Measurements from ENCODE around the gene CLN6. TPM values are rescaled to one million over a fixed set of nuclear protein-coding genes. Genes with fewer than 3 reads are reported as not detected.
"Not testable (repeated sequence)": the region's sequence is repeated elsewhere in the genome, so short reads cannot be mapped to it uniquely, and the experiment has no call there.

CLN6 gene
- total RNA-seq, 1 donor from 2014 or later = 45.3 TPM

DNA sequence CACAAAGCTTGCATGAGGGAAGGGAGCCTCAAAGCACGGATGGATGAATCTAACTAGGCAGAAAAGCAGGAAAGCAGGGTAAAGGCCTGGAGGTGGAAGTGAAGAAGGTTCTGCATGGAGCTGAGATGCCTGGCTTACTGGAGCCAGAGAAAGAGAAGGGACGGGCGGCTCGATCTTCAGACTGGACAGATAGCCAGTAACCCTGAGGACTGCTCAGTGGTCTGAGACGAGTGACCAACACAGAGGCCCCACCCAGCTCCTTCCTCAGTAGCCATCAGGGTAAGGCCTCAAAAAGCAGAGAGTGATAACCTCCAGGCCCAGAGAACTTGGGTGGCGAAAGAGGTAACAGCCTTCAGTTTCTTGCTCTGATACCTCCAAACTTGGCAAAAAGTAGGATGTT is 6.4 kb downstream of the CLN6 start:
- peak; percentile 28 for DNase-seq (ENCODE audit: low spot score)

DNA sequence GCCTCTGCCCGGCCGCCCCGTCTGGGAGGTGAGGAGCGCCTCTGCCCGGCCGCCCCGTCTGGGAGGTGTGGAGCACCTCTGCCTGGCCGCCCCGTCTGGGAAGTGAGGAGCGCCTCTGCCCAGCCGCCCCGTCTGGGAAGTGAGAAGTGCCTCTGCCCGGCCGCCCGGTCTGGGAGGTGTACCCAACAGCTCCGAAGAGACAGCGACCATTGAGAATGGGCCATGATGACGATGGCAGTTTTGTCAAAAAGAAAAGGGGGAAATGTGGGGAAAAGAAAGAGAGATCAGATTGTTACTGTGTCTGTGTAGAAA is 7.1 kb downstream of the CLN6 start:
- peak; percentile 34 for DNase-seq (ENCODE audit: low spot score)

DNA sequence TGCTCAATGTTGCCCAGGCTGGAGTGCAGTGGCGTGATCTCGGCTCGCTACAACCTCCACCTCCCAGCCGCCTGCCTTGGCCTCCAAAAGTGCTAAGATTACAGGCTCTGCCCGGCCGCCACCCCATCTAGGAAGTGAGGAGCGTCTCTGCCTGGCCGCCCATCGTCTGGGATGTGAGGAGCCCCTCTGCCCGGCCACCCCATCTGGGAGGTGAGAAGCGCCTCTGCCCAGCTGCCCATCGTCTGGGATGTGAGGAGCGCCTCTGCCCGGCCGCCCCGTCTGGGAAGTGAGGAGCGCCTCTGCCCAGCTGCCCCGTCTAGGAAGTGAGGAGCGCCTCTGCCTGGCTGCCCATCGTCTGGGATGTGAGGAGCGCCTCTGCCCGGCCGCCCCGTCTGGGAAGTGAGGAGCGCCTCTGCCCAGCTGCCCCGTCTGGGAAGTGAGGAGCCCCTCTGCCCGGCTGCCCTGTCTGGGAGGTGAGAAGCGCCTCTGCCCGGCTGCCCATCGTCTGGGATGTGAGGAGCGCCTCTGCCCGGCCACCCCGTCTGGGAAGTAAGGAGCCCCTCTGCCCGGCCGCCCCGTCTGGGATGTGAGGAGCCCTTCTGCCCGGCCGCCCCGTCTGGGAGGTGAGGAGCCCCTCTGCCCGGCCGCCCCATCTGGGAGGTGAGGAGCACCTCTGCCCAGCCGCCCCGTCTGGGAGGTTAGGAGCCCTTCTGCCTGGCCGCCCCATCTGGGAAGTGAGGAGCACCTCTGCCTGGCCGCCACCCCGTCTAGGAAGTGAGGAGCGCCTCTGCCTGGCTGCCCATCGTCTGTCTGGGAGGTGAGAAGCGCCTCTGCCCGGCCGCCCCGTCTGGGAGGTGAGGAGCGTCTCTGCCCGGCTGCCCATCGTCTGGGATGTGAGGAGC is 7.7 kb downstream of the CLN6 start:
- peak; percentile 24 for DNase-seq (ENCODE audit: low spot score)

DNA sequence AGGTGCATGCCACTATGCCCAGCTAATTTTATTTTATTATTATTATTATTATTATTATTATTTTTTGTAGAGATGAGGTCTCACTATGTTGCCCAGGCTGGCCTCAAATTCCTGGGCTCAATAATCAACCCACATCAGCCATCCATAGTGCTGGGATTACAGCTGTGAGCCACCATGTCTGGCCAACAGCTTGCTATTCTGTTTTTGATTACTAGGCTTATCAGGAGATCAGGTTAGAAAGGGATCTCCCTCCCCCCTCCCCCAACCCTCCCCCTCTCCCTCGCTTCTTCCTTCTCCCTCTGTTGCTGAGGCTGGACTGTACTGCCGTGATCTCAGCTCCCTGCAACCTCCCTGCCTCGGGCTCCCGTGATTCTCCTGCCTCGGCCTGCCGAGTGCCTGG is 8.6 kb downstream of the CLN6 start:
- DNase-seq (ENCODE audit: low spot score) = peak; percentile 23

DNA sequence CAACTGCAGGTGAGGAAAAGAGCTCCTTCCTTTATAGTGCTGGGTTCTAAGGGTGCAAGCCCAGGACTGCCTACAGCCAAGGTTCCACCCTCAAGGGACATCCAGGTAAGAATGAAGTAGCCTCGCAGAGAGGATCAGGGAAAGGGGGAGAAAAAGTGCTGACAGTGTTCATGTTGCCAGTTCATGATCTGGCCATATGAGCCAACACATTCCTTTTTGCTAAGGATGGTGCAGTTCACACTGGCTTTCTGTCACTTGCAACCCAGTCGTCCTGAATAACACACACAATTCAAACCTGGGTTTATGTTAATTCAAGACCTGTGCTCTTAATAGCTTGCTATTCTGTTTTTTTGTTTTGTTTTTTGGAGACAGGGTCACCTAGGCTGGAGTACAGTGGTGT is 9.0 kb downstream of the CLN6 start:
- DNase-seq (ENCODE audit: low spot score) = peak; percentile 20

DNA sequence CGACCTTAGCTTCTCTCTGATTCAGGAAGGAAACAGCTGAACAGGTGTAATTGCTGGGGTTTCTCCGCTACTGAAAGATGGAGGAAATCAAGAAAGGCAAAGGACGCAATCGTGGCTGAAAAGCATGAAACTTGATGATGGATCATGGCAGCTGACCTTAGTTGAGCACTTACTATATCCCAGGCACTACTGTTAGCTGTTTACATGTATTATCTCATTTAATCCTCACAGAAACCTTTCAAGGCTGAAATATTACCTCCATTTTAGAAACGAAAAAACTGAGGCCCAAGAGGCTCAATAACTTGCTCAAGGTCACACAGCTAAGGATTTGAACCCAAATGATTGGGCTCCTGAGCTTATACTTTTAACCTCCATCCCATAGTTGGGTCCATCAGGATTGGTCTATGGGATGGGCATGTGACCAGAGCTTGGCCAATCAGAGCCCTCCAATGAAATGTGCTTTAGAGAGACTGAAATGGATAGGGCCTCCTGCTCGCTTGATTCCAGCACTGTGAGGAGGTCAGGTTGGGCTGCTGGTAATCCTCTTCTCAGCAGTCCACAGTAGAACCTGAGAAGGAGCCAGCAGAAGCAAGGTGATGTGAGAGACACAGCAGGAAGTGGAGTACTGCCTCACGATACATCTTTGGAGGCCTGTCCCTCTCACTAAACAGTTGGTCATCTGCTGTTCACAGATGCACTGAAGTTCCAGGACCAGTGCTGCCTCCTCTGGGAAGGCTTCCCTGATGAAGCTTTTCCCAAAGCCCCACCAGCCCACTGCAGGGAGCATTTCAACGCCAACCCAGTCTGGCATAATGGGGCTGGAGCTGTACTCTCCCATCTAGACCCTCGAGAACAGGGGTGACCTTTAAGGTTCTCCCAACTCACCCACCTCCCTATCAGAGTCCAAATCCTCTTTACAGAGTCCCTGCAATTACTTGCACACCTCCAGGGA is 10.4 kb downstream of the CLN6 start:
- DNase-seq (ENCODE audit: low spot score) = peak; percentile 17

DNA sequence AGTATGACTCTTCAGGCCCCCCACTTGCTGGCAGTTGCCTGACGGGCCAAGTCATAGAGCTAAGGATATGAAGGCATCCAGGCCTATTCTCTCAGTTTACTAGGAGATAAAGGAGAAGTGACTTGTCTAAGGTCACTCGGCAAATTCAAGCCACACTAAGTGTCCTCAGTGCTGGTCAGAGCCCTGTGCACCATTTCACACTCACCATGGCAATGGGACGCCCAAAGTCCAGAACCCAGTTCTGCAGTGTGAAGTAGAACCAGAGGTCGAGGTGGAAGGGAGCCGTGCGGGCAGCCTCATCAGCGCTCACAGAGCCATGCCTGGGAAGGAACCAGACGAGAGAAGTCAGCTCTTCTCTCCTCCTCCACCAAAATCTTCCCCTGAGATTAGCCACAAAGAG is 11.2 kb downstream of the CLN6 start:
- no peak for DNase-seq (ENCODE audit: low spot score)

DNA sequence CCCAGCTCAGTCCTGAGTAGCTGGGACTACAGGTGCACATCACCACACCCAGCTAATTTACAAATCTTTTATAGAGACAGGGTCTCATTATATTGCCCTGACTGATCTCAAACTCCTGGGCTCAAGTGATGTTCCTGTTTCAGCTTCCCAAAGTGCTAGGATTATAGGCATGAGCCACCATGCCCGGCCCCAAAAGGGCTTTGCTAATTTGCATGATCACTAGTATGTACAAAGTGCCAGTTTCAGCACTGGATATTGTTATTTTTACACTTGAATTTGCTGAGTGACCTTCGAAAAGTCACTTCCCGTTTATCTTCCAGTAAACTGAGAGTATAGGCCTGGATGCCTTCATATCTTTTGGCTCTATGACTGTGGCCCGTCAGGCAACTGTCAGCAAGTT is 12.2 kb downstream of the CLN6 start:
- DNase-seq (ENCODE audit: low spot score) = no peak

DNA sequence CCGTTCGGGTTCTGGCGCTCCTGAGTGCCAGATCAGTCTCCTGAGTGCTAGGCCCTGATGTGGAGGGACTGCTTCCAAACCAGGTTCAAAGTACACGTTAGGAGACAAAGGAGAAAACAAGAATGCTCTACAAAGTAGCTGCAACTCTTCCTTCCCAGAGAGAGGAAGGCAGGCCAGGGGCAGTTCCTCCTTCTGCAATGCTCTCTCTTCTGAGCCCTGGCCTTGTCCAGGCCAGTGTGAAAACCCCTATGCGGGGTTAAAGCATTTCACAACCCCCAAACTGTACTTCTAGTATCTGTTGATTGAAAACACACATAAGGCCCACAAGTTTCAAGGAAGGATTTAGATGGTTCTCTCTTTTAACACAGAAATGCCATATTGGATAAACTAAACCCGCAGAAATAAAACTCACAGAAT is 14.7 kb downstream of the CLN6 start:
- no peak for DNase-seq (ENCODE audit: low spot score)

DNA sequence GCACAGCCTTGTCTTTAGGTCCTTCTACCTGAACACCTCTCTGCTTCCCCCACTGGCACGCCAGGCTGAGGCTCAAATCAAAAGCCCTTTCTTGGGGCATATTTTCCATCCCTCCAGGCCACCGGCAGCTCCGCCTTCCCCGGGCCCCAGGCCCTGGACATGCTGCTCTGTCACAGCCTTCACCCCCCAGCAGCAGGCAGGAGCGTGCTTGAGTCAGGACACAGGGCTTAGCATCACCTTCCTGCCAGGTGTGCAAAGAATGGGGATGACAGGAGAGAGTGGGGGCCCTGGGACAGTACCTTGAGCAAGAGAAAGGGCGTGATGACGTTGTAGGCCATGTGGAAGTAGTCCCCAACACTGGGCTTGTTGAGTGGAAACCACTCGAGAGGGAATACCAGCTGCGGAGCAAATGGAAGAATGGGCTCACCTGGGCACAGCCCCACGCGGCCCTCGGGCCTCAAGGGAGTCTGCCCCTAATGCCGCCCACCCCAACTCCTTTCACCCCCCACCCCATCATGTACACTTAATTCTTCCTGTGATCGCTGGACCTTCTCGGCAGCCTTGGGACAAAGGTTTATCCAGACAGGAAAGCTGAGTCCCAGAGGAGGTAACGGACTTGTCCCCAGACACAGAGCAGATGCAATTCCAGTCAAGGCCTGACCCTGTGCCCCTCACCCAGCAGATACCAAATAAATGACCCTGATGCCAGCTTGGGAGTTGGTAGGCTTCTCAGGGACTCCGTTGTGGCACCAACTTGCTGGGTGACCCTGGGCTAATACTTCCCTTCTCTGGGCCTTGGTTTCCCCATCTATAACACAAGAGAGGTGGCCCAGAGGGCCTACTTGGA is 15.3 kb downstream of the CLN6 start:
- DNase-seq (ENCODE audit: low spot score) = no peak

DNA sequence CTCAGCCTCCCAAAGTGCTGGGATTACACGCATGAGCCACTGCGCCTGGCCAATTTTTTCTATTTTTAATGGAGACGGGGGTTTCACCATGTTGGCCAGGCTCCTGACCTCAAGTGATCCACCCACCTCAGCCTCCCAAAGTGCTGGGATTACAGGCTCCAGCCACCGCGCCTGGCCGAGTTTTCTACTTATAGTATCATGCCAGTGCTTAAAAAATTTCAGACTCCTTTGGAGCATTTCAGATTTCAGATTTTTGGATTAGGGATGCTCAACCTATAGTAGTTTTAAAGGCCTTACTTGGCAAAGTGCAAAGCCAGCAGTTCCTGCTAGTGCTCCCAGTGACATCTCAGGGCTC is 16.1 kb downstream of the CLN6 start:
- not testable (repeated sequence) for DNase-seq (ENCODE audit: low spot score)

DNA sequence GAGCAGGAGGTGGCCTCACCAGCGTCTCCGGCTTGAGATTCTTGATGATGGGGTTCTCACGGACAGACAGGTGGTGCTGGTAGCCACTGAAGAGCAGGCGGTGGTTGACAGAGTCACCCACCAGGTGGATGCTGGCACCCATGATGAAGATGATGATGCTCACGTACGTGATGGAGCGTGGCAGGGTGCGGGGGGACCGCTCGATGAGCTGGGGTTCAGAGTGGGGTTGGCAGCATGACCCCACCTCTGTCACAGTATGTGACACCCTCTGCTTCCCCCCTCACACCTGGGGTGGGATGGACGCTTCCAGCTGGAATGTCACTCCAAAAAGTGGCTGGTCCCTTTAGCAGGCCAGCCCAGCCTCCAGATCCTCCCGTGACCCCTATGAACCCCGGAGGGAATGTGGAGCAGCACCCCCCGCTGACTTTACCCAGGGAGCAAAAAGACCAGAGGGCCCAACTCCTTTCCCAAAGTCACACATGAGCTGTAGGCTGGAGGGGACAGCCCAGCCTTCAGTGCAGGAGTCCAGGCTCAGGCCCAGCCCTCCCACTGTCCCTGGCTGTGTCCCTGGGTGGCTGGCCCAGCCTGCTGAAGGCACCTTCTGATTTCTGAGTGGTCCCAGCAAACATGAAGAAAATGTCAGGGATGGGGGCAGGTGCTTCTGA is 17.7 kb downstream of the CLN6 start:
- no peak for DNase-seq (ENCODE audit: low spot score)

DNA sequence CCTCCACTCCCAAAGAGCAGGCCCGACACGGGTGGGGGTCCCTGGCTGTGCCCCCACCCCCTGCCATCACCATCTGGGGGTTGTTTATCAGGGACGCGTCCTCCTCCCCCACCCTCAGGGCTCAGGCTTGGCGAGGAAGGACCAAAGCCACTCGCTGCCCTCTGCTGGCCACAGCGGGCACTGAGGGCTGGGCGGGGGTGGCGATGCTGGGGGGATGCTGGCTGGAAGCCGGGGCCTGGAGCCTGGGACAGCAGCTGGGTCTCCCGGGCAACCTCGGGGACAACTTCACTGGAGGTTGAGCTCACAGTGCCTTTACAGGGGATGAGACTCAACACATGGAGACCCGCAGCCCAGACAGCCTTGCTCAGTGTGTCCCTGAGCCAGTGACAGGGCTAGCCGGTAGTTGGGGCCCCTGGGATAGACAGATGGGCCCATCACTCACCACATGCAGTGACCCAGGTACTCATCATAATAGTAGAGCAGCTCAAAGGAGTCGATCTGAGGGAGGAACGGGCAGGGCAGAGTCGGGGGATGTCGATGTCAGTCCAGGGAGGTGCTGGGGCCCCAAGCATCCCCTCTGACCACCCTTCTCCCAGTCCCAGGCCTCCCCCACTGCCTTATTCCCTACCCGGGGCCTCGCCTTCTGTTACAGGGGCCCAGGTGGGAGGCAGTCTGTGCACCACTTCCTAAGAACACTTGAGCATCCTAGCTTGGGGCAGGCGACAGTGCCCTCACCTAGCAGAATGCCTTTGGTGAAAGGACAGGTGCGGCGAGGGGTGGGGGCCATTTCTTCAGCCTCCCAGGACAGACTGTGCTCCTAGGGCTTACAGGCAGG is 18.5 kb downstream of the CLN6 start:
- DNase-seq (ENCODE audit: low spot score) = no peak

DNA sequence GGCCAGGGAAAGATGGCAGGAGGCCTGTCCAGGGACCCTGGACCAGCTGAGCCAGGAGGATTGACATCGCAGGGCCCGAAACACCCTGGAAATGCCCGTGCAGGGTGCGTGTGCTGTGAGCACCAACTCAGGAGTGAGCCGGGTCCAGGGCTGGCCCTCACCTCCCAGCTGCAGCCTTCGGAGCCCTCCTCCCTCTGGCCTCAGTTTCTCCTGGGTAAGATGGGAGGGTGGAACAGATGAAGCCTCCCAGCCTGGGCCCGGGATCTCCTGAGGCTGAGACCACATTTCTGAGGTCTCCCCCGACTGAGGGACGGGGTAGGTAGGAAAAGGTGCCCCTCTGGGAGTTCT is 19.1 kb downstream of the CLN6 start:
- DNase-seq (ENCODE audit: low spot score) = no peak

DNA sequence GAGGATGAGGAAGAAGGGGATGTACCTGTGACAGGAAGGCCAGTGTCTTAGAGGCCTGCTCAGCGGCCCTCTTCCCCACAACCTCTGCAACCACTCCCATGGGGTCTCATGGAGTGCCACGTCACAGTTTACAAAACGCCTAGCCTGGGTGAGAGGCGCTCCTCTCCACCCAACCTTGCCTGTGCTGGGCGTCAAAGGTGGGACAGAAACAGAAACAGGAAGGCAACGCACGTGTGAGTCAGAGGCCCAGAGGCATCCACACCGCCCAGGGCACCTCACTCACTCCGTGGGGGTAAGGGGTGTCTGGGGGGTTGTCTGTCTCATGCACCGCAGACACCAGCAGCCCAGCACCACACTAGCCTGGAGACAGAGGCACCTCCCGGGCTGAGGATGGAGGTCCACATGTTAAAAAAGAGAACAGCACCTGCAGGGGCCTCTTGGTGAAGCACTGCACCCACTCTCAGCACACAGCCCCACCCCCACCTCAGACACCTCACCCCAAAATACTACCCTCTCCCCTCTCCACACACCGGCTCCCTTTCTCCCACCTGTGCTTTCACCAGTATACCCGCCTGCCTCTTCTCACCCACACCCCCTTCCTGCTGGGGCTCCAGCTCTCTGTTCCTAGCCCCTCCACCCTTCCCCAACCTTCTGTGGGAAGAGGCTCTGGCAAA is 19.7 kb downstream of the CLN6 start:
- DNase-seq (ENCODE audit: low spot score) = no peak

DNA sequence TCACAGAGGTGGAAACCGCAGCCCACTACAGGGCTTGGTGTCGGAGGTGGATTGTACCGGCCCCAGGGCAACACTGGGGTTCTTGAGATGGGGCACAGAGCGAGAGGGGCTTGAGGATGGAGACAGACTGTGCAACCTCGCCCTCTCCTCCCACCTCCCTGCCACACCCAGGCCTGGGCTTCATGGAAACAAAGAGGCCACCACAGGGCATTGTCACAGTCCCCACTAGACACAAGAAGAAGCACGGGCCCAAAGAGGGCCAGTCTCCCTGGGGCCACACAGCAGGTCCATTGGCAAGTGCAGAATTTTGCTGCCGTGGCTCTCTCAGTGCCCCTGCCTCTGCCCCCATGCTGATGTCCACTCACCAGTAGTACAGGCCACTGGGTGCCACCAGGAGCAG is 20.3 kb downstream of the CLN6 start:
- no peak for DNase-seq (ENCODE audit: low spot score)

DNA sequence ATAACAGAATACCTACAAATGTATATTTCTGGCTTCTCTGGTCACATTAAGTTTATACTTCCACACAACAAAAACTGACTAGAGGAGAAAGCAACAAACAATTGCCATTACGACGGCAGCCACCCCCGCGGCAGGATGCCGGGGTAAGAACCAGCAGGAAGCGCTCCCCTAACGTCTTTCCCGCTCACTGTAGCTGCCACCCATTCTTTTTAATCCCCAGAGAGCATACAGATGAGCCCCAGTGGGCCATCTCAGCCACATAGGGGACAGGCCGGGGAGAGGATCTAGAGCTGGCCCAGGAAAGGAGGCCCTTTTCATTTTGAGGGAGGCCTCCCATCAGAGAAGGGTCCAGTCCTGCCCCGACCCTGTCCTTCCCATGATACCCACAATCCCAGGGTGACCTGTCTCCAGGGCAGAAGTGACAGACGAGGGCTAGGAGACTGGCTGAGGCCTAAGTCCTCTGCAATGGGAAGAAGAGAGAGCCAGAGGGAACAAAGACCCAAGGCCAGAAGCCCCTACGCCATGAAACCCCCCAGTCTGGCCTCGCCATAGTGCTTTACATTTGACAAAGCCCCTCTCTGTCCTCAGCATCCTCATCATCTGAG is 20.8 kb downstream of the CLN6 start:
- DNase-seq (ENCODE audit: low spot score) = no peak

DNA sequence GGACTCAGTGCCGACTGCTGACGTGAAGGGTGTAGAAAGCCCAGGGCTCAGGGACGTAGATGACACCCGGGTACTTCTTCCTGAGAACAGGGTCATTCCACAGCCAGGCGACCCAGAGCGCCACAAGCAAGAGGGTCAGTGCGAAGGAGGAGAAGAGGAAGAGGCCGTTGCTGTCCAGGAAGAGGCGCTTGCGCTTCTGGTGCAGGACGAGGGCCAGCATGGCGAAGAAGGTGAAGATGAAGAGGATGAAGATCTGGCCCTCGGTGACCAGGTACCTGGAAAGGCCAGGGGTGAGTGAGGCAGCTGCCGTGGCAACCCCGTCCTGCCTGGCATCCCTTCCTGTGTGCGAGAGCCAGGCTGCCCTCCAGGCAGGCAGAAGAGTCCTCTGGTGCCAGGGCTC is 21.4 kb downstream of the CLN6 start:
- peak; percentile 35 for DNase-seq (ENCODE audit: low spot score)

DNA sequence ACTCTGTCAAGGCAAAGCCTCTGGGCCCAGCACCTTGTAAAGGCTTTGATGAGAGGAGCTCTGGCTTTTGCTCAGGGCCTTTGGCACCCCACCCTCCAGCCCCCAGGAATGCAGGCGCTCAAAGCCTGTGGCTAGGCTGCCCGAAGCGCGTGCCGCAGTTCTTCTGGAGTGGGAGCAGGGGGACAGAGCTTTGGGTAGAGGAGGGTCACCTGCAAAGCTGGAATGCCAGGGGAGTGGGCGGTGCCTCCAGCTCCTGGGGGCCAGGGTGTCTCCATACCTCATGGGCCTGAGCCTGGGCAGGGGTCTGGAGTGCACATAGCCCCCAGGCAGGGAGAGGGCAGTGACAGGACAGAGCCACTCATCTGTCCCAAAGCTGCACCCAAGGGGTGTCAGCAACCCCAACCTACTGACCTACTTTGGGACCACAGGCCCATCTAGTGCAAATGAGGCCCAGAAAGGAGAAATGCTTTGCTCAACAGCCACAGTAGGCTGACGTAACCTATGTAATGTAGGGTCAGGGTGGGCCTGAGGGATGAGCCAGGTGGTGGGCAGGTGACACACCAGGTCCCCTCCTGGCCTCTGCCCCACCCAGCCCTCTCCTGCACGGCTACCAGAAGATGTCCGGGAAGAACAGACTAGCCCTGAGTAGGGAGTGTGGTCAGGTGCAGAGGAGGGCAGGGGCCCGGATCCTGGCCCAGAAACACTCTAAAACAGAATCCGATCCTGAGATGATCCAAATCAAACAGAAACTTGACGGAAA is 22.2 kb downstream of the CLN6 start:
- DNase-seq (ENCODE audit: low spot score) = peak; percentile 37

All from ureter (tissue), 1 donor.